ENCODE results near the gene DEDD2. TPM values are rescaled to one million over a fixed set of nuclear protein-coding genes. Genes with fewer than 3 reads are reported as not detected.

The DEDD2 gene
- polyA plus RNA-seq, 3 donors: 125 to 141 (median 133) TPM

GRCh38 chr19:42254089-42254849 is 36.8 kb upstream of the DEDD2 start:
- TF ChIP-seq CTCF (IDR thresholded peaks at IDR 0.05): no peak
- H3K4me1 ChIP-seq (ENCODE audit: control insufficient read depth in 1 of 2, insufficient read depth in 2 of 2, low read length in 2 of 2): peaks cover 40 to 47% of the 10 kb centered on the region in 2 donors
- H3K27me3 Mint-ChIP-seq (ENCODE audit: low read depth in 3 of 3): peaks cover 17 to 32% (median 24%) of the 10 kb centered on the region in 3 donors

GRCh38 chr19:42253245-42254088 is 36.0 kb upstream of the DEDD2 start:
- H3K27ac Mint-ChIP-seq: peak overlapping the region; percentile 78 to 93 (median 84)
- H3K36me3 Mint-ChIP-seq: peaks cover 13 to 19% of the 10 kb centered on the region in 2 donors
- 0% methylated on average over 3 of the region's 71 CpGs for WGBS (ENCODE audit: insufficient coverage)
- intact Hi-C loops (cut with micrococcal nuclease): loop anchor here (2.0 to 5.0 kb wide), 3 partner anchors 15 to 36 kb away; partner anchors contain the start of genes CIC (in 2 of the 2) and DEDD2 (in 1 of the 2)
- peaks cover 39% of the 10 kb centered on the region for H3K4me1 Mint-ChIP-seq
- H3K9me3 Mint-ChIP-seq: peaks cover 0 to 2% (median 0%) of the 10 kb centered on the region in 7 donors
- peaks cover 17 to 30% (median 24%) of the 10 kb centered on the region in 3 donors for H3K27me3 Mint-ChIP-seq (ENCODE audit: low read depth in 3 of 3)
- DNase-seq: peak in 1 of 3 donors; percentile 30
- Histone ChIP-seq H3K27me3 (ENCODE audit: control insufficient read depth in 2 of 2, insufficient read depth in 2 of 2, low read length in 2 of 2) (peaks cover 3 to 14% of the 10 kb centered on the region in 2 donors), H3K4me3 (replicated peaks in 1 of 3; ENCODE audit: low read depth in 2 of 3, low read length in 3 of 3) (peak overlapping the region; percentile 79 to 99 (median 99)), H3K9ac (ENCODE audit: insufficient read depth, low read length, poor library complexity, severe bottlenecking) (peak overlapping the region; percentile 85), H3K4me1 (ENCODE audit: control insufficient read depth in 1 of 2, insufficient read depth in 2 of 2, low read length in 2 of 2) (peaks cover 40 to 47% of the 10 kb centered on the region in 2 donors), H3K9me3 (replicated peaks in 1 of 2; ENCODE audit: control insufficient read depth in 1 of 2, insufficient read depth in 1 of 2, low read length in 2 of 2) (no peaks in the 10 kb centered on the region), H3K79me2 (ENCODE audit: insufficient read depth, low read length) (peaks cover 41% of the 10 kb centered on the region), H3K4me2 (replicated peaks; ENCODE audit: extremely low read depth, low read length, poor library complexity, severe bottlenecking) (peak overlapping the region; percentile 92), H4K20me1 (ENCODE audit: insufficient read depth, low read length) (peaks cover 52% of the 10 kb centered on the region), H2AFZ (ENCODE audit: insufficient read depth, low read depth, low read length, poor library complexity, severe bottlenecking) (no peak overlapping the region), H3K27ac (ENCODE audit: low read depth in 1 of 2, low read length in 2 of 2) (peak overlapping the region; percentile 85 to 88), H3K36me3 (replicated peaks in 1 of 2; ENCODE audit: control insufficient read depth in 1 of 2, insufficient read depth in 2 of 2, low read length in 2 of 2) (peaks cover 4 to 17% of the 10 kb centered on the region in 2 donors)
- no peak for TF ChIP-seq CTCF (IDR thresholded peaks at IDR 0.05)
- H3K4me3 Mint-ChIP-seq: peak overlapping the region; percentile 88 to 96

More at GRCh38 chr19:42254089-42254849, 36.8 kb upstream of the DEDD2 start:
- Histone ChIP-seq H3K4me2 (replicated peaks; ENCODE audit: extremely low read depth, low read length, poor library complexity, severe bottlenecking) (peak overlapping the region; percentile 92), H3K27me3 (ENCODE audit: control insufficient read depth in 2 of 2, insufficient read depth in 2 of 2, low read length in 2 of 2) (peaks cover 3 to 14% of the 10 kb centered on the region in 2 donors), H3K4me3 (replicated peaks in 1 of 3; ENCODE audit: low read depth in 2 of 3, low read length in 3 of 3) (peak overlapping the region; percentile 79 to 99 (median 99)), H4K20me1 (ENCODE audit: insufficient read depth, low read length) (peaks cover 44% of the 10 kb centered on the region), H3K79me2 (ENCODE audit: insufficient read depth, low read length) (peaks cover 41% of the 10 kb centered on the region), H3K27ac (ENCODE audit: low read depth in 1 of 2, low read length in 2 of 2) (peak overlapping the region; percentile 85 to 88), H3K9ac (ENCODE audit: insufficient read depth, low read length, poor library complexity, severe bottlenecking) (peak overlapping the region; percentile 85), H3K9me3 (replicated peaks in 1 of 2; ENCODE audit: control insufficient read depth in 1 of 2, insufficient read depth in 1 of 2, low read length in 2 of 2) (no peaks in the 10 kb centered on the region), H3K36me3 (replicated peaks in 1 of 2; ENCODE audit: control insufficient read depth in 1 of 2, insufficient read depth in 2 of 2, low read length in 2 of 2) (peaks cover 4 to 9% of the 10 kb centered on the region in 2 donors), H2AFZ (ENCODE audit: insufficient read depth, low read depth, low read length, poor library complexity, severe bottlenecking) (no peak overlapping the region)
- Mint-ChIP-seq H3K4me3 (peak overlapping the region; percentile 79 to 84), H3K36me3 (peaks cover 9 to 11% of the 10 kb centered on the region in 2 donors), H3K4me1 (peaks cover 39% of the 10 kb centered on the region), H3K9me3 (peaks cover 0 to 2% (median 0%) of the 10 kb centered on the region in 7 donors), H3K27ac (peak overlapping the region; percentile 57 to 92 (median 77))
- intact Hi-C loops (cut with micrococcal nuclease): loop anchor here (2.0 to 5.0 kb wide), 3 partner anchors 15 to 37 kb away; partner anchors contain the start of genes CIC (in 2 of the 2) and DEDD2 (in 1 of the 2)
- peak in 2 of 3 donors; percentile 54 to 55 for DNase-seq
- under 1% methylated on average over 56 of the region's 70 CpGs for WGBS (ENCODE audit: insufficient coverage)
